AG04450 (cell line): ENCODE results near the gene RPS2. TPM values are rescaled to one million over a fixed set of nuclear protein-coding genes. Genes with fewer than 3 reads are reported as not detected.

Experiments used
- CTCF ChIA-PET: fragments of 300-600, 350-600 bp; formaldehyde crosslinking; extraction: SDS; loops from one replicate; lab custom pipeline; 2022; ENCODE audit warnings: antibody characterized with exemption, inconsistent platforms; lab: Charles Lee
- POLR2A ChIA-PET: fragments of 350-600 bp; formaldehyde crosslinking; extraction: SDS; loops from one replicate; lab custom pipeline; 2021; ENCODE audit warnings: antibody characterized with exemption, inconsistent platforms; lab: Yijun Ruan, JAX
- DNase-seq: peaks from one replicate; pipeline ENCODE4 v3.0.0-alpha.2; 2011; ENCODE audit warnings: low read depth, low spot score
- H3K27ac ChIP-seq: one replicate; pipeline ENCODE4 v1.5.1; 2012; ENCODE audit warnings: low read depth, low read length, control low read depth
- H3K27me3 ChIP-seq: one replicate; pipeline ENCODE4 v1.6.0; 2012; ENCODE audit warnings: low read length; ENCODE audit not compliant: control insufficient read depth, insufficient read depth
- H3K4me3 ChIP-seq: 2 replicates; pipeline ENCODE4 v1.5.1; 2011; ENCODE audit warnings: mild to moderate bottlenecking, low read depth, low read length, control low read depth
- H3K9me3 ChIP-seq: 2 replicates; pipeline ENCODE4 v1.5.1; 2012; ENCODE audit warnings: low read length; ENCODE audit not compliant: control insufficient read depth, insufficient read depth
- CTCF ChIP-seq: IDR thresholded peaks from 2 replicates; pipeline ENCODE4 v1.5.1; 2011; ENCODE audit warnings: low read depth, low read length, control low read depth, inconsistent platforms
- polyA plus RNA-seq: library from polyadenylated mRNA; depleted of rRNA; stranded (reverse); fragments of >200 nt; gene quantifications from 2 replicates; pipeline ENCODE4 v1.2.3, GENCODE V29; 2011

Gene RPS2
- polyA plus RNA-seq, 1 experiment: 2,494 TPM

- TF ChIP-seq CTCF: no peak
- ChIA-PET CTCF (no interaction called here), POLR2A (interaction anchor here (1.6 kb wide), 1 partner anchor 18 kb away, joined by 5 read pairs; the partner anchor contains the start of gene RPS2)
- Histone ChIP-seq H3K27me3 (no peaks in the 10 kb centered on the region), H3K27ac (no peak overlapping the region), H3K4me3 (no peak overlapping the region), H3K9me3 (no peaks in the 10 kb centered on the region; the same call in 1 of the 2 replicates)
- DNase-seq: no peak
These were observed 17.9 kb downstream of the RPS2 start for GRCh38 chr16:1946495-1947368.

- Histone ChIP-seq H3K9me3 (no peaks in the 10 kb centered on the region; the same call in 1 of the 2 replicates), H3K4me3 (no peak overlapping the region), H3K27ac (no peak overlapping the region), H3K27me3 (no peaks in the 10 kb centered on the region)
- CTCF ChIA-PET: no interaction called here
- TF ChIP-seq CTCF: no peak
- no peak for DNase-seq
- POLR2A ChIA-PET: interaction anchor here (1.6 kb wide), 1 partner anchor 19 kb away, joined by 5 read pairs; the partner anchor contains the start of gene RPS2
These were observed 18.9 kb downstream of the RPS2 start for GRCh38 chr16:1945559-1946391.

GRCh38 chr16:1944612-1945199 lies 19.9 kb downstream of the RPS2 start:
- no peaks in the 10 kb centered on the region for H3K27me3 ChIP-seq
- H3K27ac ChIP-seq: no peak overlapping the region
- no peak overlapping the region for H3K4me3 ChIP-seq
- no peaks in the 10 kb centered on the region; the same call in 1 of the 2 replicates for H3K9me3 ChIP-seq
- no peak for TF ChIP-seq CTCF
- POLR2A ChIA-PET: interaction anchor here (1.6 to 1.9 kb wide), 2 partner anchors 13 to 20 kb away, joined by 5 to 6 read pairs; partner anchors contain the start of gene RPS2
- no peak for DNase-seq
- CTCF ChIA-PET: no interaction called here

GRCh38 chr16:1942810-1943726 lies 21.6 kb downstream of the RPS2 start, which contains the start of gene MSRB1:
TSS of gene MSRB1 (minus strand) at chr16:1943199. CDS start at chr16:1943156, 43 bp downstream.
- peak; percentile 94 for DNase-seq
- ChIA-PET POLR2A (interaction anchor here (0.6 to 1.9 kb wide), 7 partner anchors 9 to 274 kb away, joined by 3 to 15 read pairs (median 5); partner anchors contain the start of gene RPS2), CTCF (interaction anchor here (1.2 kb wide), 1 partner anchor 80 kb away, joined by 3 read pairs; no protein-coding TSS in a partner anchor)
- Histone ChIP-seq H3K4me3 (peak within 1 kb of the TSS; percentile 88), H3K9me3 (no peaks in the 10 kb centered on the region; the same call in 1 of the 2 replicates), H3K27ac (no peak within 1 kb of the TSS), H3K27me3 (no peaks in the 10 kb centered on the region)
- TF ChIP-seq CTCF: no peak
